H1 (cell line): ENCODE results near the gene PTTG2. TPM values are rescaled to one million over a fixed set of nuclear protein-coding genes. Genes with fewer than 3 reads are reported as not detected.

Experiments used
- CTCF ChIA-PET: fragments of 300-600 bp; sonication (Branson Sonifier 250); formaldehyde crosslinking; loops from one replicate; lab custom pipeline; 2021; ENCODE audit not compliant: partially characterized antibody; lab: Charles Lee
- POLR2A ChIA-PET: fragments of 300-600 bp; sonication (Branson Sonifier 250); formaldehyde crosslinking; loops from one replicate; lab custom pipeline; 2021; ENCODE audit warnings: inconsistent platforms; ENCODE audit not compliant: partially characterized antibody; lab: Charles Lee
- DNase-seq, 2 experiments: peaks; one replicate each; pipeline versions ENCODE4 v3.0.0 to v3.0.0-alpha.2; 2010 to 2022; ENCODE audit warnings: low spot score in 2 of 2, low read depth in 1 of 2, mixed read lengths in 1 of 2
- FAIRE-seq: peaks from 2 replicates; lab custom pipeline; 2011; peaks lifted over from hg19 to GRCh38; lab: Jason Lieb, UNC
- H2AFZ ChIP-seq: 2 replicates; pipeline ENCODE4 v1.8.1; 2012; ENCODE audit warnings: low read length, inconsistent platforms
- H2AK5ac ChIP-seq: 2 replicates; pipeline ENCODE4 v1.6.1; 2013; ENCODE audit warnings: low read depth, low read length
- H2BK120ac ChIP-seq: replicated peaks from 2 replicates; pipeline ENCODE3; 2013; ENCODE audit warnings: low read depth, low read length, inconsistent platforms
- H2BK12ac ChIP-seq: 2 replicates; pipeline ENCODE4 v1.6.1; 2013; ENCODE audit warnings: low read depth, low read length
- H2BK15ac ChIP-seq: 2 replicates; pipeline ENCODE4 v1.6.1; 2013; ENCODE audit warnings: low read length
- H2BK20ac ChIP-seq: 2 replicates; pipeline ENCODE4 v1.6.1; 2013; ENCODE audit warnings: low read length
- H2BK5ac ChIP-seq: 2 replicates; pipeline ENCODE4 v1.6.1; 2013; ENCODE audit warnings: low read depth, low read length
- H3K14ac ChIP-seq: 2 replicates; pipeline ENCODE4 v1.6.1; 2013; ENCODE audit warnings: inconsistent platforms; ENCODE audit not compliant: insufficient read length
- H3K18ac ChIP-seq: 2 replicates; pipeline ENCODE4 v1.6.1; 2013; ENCODE audit warnings: low read length; ENCODE audit errors: extremely low read depth
- H3K23ac ChIP-seq: 2 replicates; pipeline ENCODE4 v1.6.1; 2013; ENCODE audit warnings: inconsistent platforms; ENCODE audit not compliant: insufficient read length
- H3K23me2 ChIP-seq: 2 replicates; pipeline ENCODE4 v1.6.1; 2013; ENCODE audit warnings: low read depth, low read length
- H3K27ac ChIP-seq: 2 replicates; pipeline ENCODE4 v1.6.1; 2011; ENCODE audit warnings: low read depth, low read length, inconsistent platforms
- H3K27me3 ChIP-seq, 4 experiments: replicated peaks in 1 of 4; 1 replicate in 1 of 4; 2 replicates in 3 of 4; pipeline versions ENCODE4 v1.6.1 to v1.8.1; 2011 to 2013; ENCODE audit warnings: low read length in 3 of 4, mild to moderate bottlenecking in 3 of 4, inconsistent platforms in 2 of 4, mixed read lengths in 2 of 4, moderate library complexity in 1 of 4; ENCODE audit not compliant: control insufficient read depth in 3 of 4, insufficient read depth in 3 of 4; ENCODE audit errors: extremely low read depth in 1 of 4
- H3K36me3 ChIP-seq, 4 experiments: 2 replicates each; pipeline versions ENCODE4 v1.6.1 to v1.8.1; 2011 to 2013; ENCODE audit warnings: mild to moderate bottlenecking in 4 of 4, low read length in 3 of 4, moderate library complexity in 2 of 4, control low read depth in 1 of 4, inconsistent platforms in 1 of 4; ENCODE audit not compliant: insufficient read depth in 4 of 4, control insufficient read depth in 2 of 4
- H3K4ac ChIP-seq: replicated peaks from 2 replicates; pipeline ENCODE3; 2013; ENCODE audit warnings: low read length, low read depth, mixed read lengths, inconsistent platforms; ENCODE audit not compliant: insufficient read length
- H3K4me1 ChIP-seq, 4 experiments: replicated peaks in 1 of 4; 1 replicate in 1 of 4; 2 replicates in 3 of 4; pipeline versions ENCODE4 v1.6.1 to v1.8.1; 2011 to 2013; ENCODE audit warnings: low read length in 3 of 4, inconsistent platforms in 2 of 4, mixed read lengths in 1 of 4; ENCODE audit not compliant: insufficient read depth in 4 of 4, control insufficient read depth in 3 of 4
- H3K4me2 ChIP-seq, 2 experiments: 2 replicates each; pipeline versions ENCODE4 v1.6.1 to v1.8.1; 2011 to 2013; ENCODE audit warnings: low read depth in 2 of 2, low read length in 2 of 2, control low read depth in 1 of 2, inconsistent platforms in 1 of 2, mild to moderate bottlenecking in 1 of 2; ENCODE audit not compliant: insufficient read depth in 1 of 2
- H3K4me3 ChIP-seq, 4 experiments: fragments of 200-600, 300-600 bp in 1 of 4; sonication (generic), shearing (Covaris generic), sonication (Bioruptor Twin) in 1 of 4; 2 replicates each; pipeline versions ENCODE4 v1.5.1 to v1.8.1; 2011 to 2016; ENCODE audit warnings: low read length in 4 of 4, low read depth in 3 of 4, control low read depth in 2 of 4, inconsistent platforms in 2 of 4, mild to moderate bottlenecking in 2 of 4, mixed read lengths in 1 of 4, moderate library complexity in 1 of 4; ENCODE audit not compliant: insufficient read depth in 2 of 4; ENCODE audit errors: extremely low read depth in 1 of 4
- H3K56ac ChIP-seq: replicated peaks from 2 replicates; pipeline ENCODE3; 2013; ENCODE audit warnings: low read depth, mild to moderate bottlenecking, mixed read lengths, low read length, inconsistent platforms; ENCODE audit not compliant: insufficient read length
- H3K79me1 ChIP-seq: 2 replicates; pipeline ENCODE4 v1.6.1; 2013; ENCODE audit warnings: low read depth, low read length, control low read depth
- H3K79me2 ChIP-seq, 2 experiments: 2 replicates each; pipeline versions ENCODE4 v1.6.1 to v1.8.1; 2012 to 2013; ENCODE audit warnings: low read length in 2 of 2, mild to moderate bottlenecking in 2 of 2, inconsistent platforms in 1 of 2; ENCODE audit not compliant: insufficient read depth in 2 of 2, control insufficient read depth in 1 of 2
- H3K9ac ChIP-seq, 4 experiments: replicated peaks in 1 of 4; 1 replicate in 1 of 4; 2 replicates in 3 of 4; pipeline versions ENCODE4 v1.6.1 to v1.8.1; 2011 to 2013; ENCODE audit warnings: low read depth in 3 of 4, low read length in 3 of 4, control low read depth in 2 of 4, mild to moderate bottlenecking in 2 of 4, moderate library complexity in 2 of 4, inconsistent platforms in 1 of 4; ENCODE audit errors: extremely low read depth in 1 of 4
- H3K9me3 ChIP-seq, 2 experiments: 2 replicates each; pipeline versions ENCODE4 v1.6.1 to v1.8.1; 2012 to 2013; ENCODE audit warnings: mild to moderate bottlenecking in 2 of 2, moderate library complexity in 2 of 2, control low read depth in 1 of 2, inconsistent platforms in 1 of 2, low read depth in 1 of 2, low read length in 1 of 2, mixed read lengths in 1 of 2; ENCODE audit not compliant: insufficient read depth in 2 of 2
- H4K20me1 ChIP-seq, 2 experiments: replicated peaks in 1 of 2; 2 replicates each; pipeline versions ENCODE3 to v1.8.1; 2011 to 2013; ENCODE audit warnings: inconsistent platforms in 2 of 2, low read length in 2 of 2, mild to moderate bottlenecking in 1 of 2; ENCODE audit not compliant: insufficient read depth in 2 of 2, control insufficient read depth in 1 of 2
- H4K5ac ChIP-seq: 2 replicates; pipeline ENCODE4 v1.6.1; 2013; ENCODE audit warnings: low read length, low read depth, mixed read lengths, inconsistent platforms; ENCODE audit not compliant: insufficient read length
- H4K8ac ChIP-seq: 2 replicates; pipeline ENCODE4 v1.8.0; 2013; ENCODE audit warnings: mild to moderate bottlenecking, moderate library complexity, low read length, inconsistent platforms; ENCODE audit not compliant: insufficient read depth; ENCODE audit errors: extremely low read depth
- H4K91ac ChIP-seq: replicated peaks from 2 replicates; pipeline ENCODE3; 2013; ENCODE audit warnings: low read length, mixed read lengths, inconsistent platforms; ENCODE audit not compliant: insufficient read length
- CBX5 ChIP-seq: fragments of 300-800, 300-1000 bp; sonication (generic); IDR thresholded peaks from 2 replicates; pipeline ENCODE4 v1.7.1; 2016; ENCODE audit warnings: antibody characterized with exemption, low read length, low read depth
- CBX8 ChIP-seq: fragments of 300-800, 300-1000 bp; sonication (generic); IDR thresholded peaks from 2 replicates; pipeline ENCODE4 v1.7.1; 2016; ENCODE audit warnings: low read depth, low read length, borderline replicate concordance
- CEBPB ChIP-seq: IDR thresholded peaks from 2 replicates; pipeline ENCODE4 v1.6.1; 2012; ENCODE audit warnings: low read depth, low read length
- HDAC6 ChIP-seq: IDR thresholded peaks from one replicate; pipeline ENCODE4 v1.7.1; 2012; ENCODE audit warnings: low read depth, mild to moderate bottlenecking, inconsistent platforms, low read length, moderate library complexity
- JUN ChIP-seq: IDR thresholded peaks from 2 replicates; pipeline ENCODE4 v1.6.1; 2011; ENCODE audit warnings: low read depth, mild to moderate bottlenecking, improper control_type of control experiment, low read length
- KDM5A ChIP-seq: fragments of 200-600 bp; IDR thresholded peaks from 2 replicates; pipeline ENCODE4 v1.7.1; 2012; ENCODE audit warnings: mild to moderate bottlenecking, low read length, inconsistent platforms, mixed read lengths
- MAFK ChIP-seq: IDR thresholded peaks from 2 replicates; pipeline ENCODE4 v1.6.1; 2012; ENCODE audit warnings: low read depth, mild to moderate bottlenecking, improper control_type of control experiment, low read length
- NANOG ChIP-seq: IDR thresholded peaks from 2 replicates; pipeline ENCODE4 v1.6.1; 2011; ENCODE audit warnings: low read length, low read depth, mild to moderate bottlenecking, inconsistent platforms; ENCODE audit not compliant: insufficient read depth, poor library complexity, severe bottlenecking
- RXRA ChIP-seq: IDR thresholded peaks from 2 replicates; pipeline ENCODE4 v1.6.1; 2011; ENCODE audit warnings: low read depth, mild to moderate bottlenecking, low read length, moderate library complexity; ENCODE audit not compliant: insufficient read depth
- SP1 ChIP-seq: IDR thresholded peaks from 2 replicates; pipeline ENCODE4 v1.6.1; 2011; ENCODE audit warnings: low read depth, low read length
- SP2 ChIP-seq: IDR thresholded peaks from 2 replicates; pipeline ENCODE4 v1.6.1; 2012; ENCODE audit warnings: mild to moderate bottlenecking, low read length, inconsistent platforms
- TBP ChIP-seq: IDR thresholded peaks from 2 replicates; pipeline ENCODE4 v1.6.1; 2011; ENCODE audit warnings: low read depth, low read length, improper control_type of control experiment
- TEAD4 ChIP-seq: IDR thresholded peaks from 2 replicates; pipeline ENCODE4 v1.6.1; 2012; ENCODE audit warnings: low read depth, low read length, inconsistent platforms, mixed read lengths
- WGBS, 2 experiments: shearing (Covaris generic) in 1 of 2; methylation state at CpG; one replicate each; pipeline versions ENCODE4 v1.1.6 to v1.1.7; 2013 to 2015; ENCODE audit warnings: low lambda C conversion rate in 2 of 2, mixed read lengths in 2 of 2, inconsistent platforms in 1 of 2, low coverage in 1 of 2, missing lambda C conversion rate in 1 of 2; ENCODE audit not compliant: insufficient replicate concordance in 2 of 2, insufficient coverage in 1 of 2, insufficient read length in 1 of 2; ENCODE audit errors: extremely low coverage in 1 of 2, missing lambda C conversion rate in 1 of 2; 5-methylcytosine and 5-hydroxymethylcytosine counted together
- polyA plus RNA-seq, 7 experiments: library from polyadenylated mRNA; depleted of rRNA in 3 of 7; stranded (reverse) in 5 of 7; unstranded in 2 of 7; fragments of >200 nt in 5 of 7; fragments of 200-250 nt in 2 of 7; gene quantifications; 1 replicate in 5 of 7; 2 replicates in 1 of 7; 4 replicates in 1 of 7; pipeline versions ENCODE4 v1.2.1 to v1.2.3, GENCODE V29; 2011 to 2013; ENCODE audit warnings: missing spikeins in 2 of 7, mixed read lengths in 2 of 7
- total RNA-seq: library from RNA; stranded (reverse); fragmentation: NEBNext Ultra II Directional; extraction: Animal tissue kit (Norgen Biotek cat#: 25700); gene quantifications from 2 replicates; pipeline ENCODE4 v1.2.1, GENCODE V29; 2021
- TF ChIP-seq, protein P1 (sequence below): IDR thresholded peaks from 2 replicates; pipeline ENCODE4 v1.6.1; 2012; ENCODE audit warnings: inconsistent platforms
- TF ChIP-seq, protein P2 (sequence below): IDR thresholded peaks from 2 replicates; pipeline ENCODE4 v1.6.1; 2011; ENCODE audit warnings: low read depth, mild to moderate bottlenecking, low read length; ENCODE audit not compliant: insufficient read depth

The PTTG2 gene
- total and polyA plus RNA-seq, 2 of the 8 experiments (the other 6 are each of a cell fraction or from before 2014, with no cell fraction given), result not detected

- POLR2A ChIA-PET, result interaction anchor here (4.9 kb wide), 1 partner anchor 9 kb away, joined by 26 read pairs; no protein-coding TSS in a partner anchor
- Histone ChIP-seq H2AFZ (no peak overlapping the region), H3K27ac (no peak overlapping the region), H3K4me2 (no peak overlapping the region), H2BK20ac (no peak overlapping the region), H3K9ac (no peak overlapping the region), H3K79me2 (peaks cover 0 to 66% of the 10 kb centered on the region in 2 experiments; a peak in 3 of 4 replicates), H2AK5ac (no peak overlapping the region), H4K20me1 (peaks cover 6 to 7% of the 10 kb centered on the region in 2 experiments), H3K23me2 (peaks cover 3% of the 10 kb centered on the region; the same call in 1 of the 2 replicates), H3K14ac (no peak overlapping the region), H3K4me3 (no peak overlapping the region), H4K91ac (no peak overlapping the region), H2BK15ac (no peak overlapping the region), H3K23ac (no peak overlapping the region), H2BK120ac (no peak overlapping the region), H3K4ac (no peak overlapping the region), H3K9me3 (no peaks in the 10 kb centered on the region), H3K56ac (no peak overlapping the region), H4K8ac (no peak overlapping the region), H3K79me1 (no peaks in the 10 kb centered on the region)
- no peak for FAIRE-seq
- WGBS, 2 experiments, result 100% methylated on average over 1 of the region's 1 CpG; no CpG with 5 or more reads in 1 of the 2 experiments
- TF ChIP-seq, protein P1, sequence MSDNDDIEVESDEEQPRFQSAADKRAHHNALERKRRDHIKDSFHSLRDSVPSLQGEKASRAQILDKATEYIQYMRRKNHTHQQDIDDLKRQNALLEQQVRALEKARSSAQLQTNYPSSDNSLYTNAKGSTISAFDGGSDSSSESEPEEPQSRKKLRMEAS, result no peak
- no peak for TF ChIP-seq NANOG
- TF ChIP-seq JUN, result no peak
- TF ChIP-seq SP1, result no peak
- TF ChIP-seq CEBPB, result no peak
- TF ChIP-seq KDM5A, result no peak
- no peak for TF ChIP-seq SP2
- TF ChIP-seq TEAD4, result no peak
- no peak for TF ChIP-seq MAFK
- TF ChIP-seq RXRA, result no peak
- no peak for TF ChIP-seq CBX5
- TF ChIP-seq, protein P2, sequence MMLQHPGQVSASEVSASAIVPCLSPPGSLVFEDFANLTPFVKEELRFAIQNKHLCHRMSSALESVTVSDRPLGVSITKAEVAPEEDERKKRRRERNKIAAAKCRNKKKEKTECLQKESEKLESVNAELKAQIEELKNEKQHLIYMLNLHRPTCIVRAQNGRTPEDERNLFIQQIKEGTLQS, result no peak
- TF ChIP-seq TBP, result no peak
- TF ChIP-seq CBX8, result no peak
- TF ChIP-seq HDAC6, result no peak
- TF ChIP-seq, all 59 proteins: peak for 0
- H2BK5ac ChIP-seq, result no peak overlapping the region
- H3K18ac ChIP-seq, result no peak overlapping the region
- H3K36me3 ChIP-seq, result no peaks in the 10 kb centered on the region
- no peak for DNase-seq
- H3K4me1 ChIP-seq, result peaks cover 8 to 22% (median 13%) of the 10 kb centered on the region in 4 experiments; a peak in 6 of 7 replicates
- no peak overlapping the region for H2BK12ac ChIP-seq
- no peaks in the 10 kb centered on the region for H3K27me3 ChIP-seq
- CTCF ChIA-PET, result no interaction called here
- H4K5ac ChIP-seq, result no peak overlapping the region
Observed at GRCh38 chr4:37980246-37980645, 20.0 kb downstream of the PTTG2 start.
